GM19099 (cell line): Measurements from ENCODE around the gene RNU6-9.

Experiments
- POLR2A ChIP-seq: IDR thresholded peaks from 3 replicates; pipeline ENCODE4 v1.6.1; 2011; ENCODE audit warnings: low read depth; ENCODE audit not compliant: insufficient read length; ENCODE audit errors: extremely low read depth

The RNU6-9 gene

GRCh38 chr19:931860-932647, 38.8 kb downstream of the RNU6-9 start:
- peak; percentile 30 for TF ChIP-seq POLR2A

GRCh38 chr19:932648-933552, 39.6 kb downstream of the RNU6-9 start:
- no peak for TF ChIP-seq POLR2A

- no peak for TF ChIP-seq POLR2A
Observed at GRCh38 chr19:933553-933882, 40.2 kb downstream of the RNU6-9 start.

- no peak for TF ChIP-seq POLR2A
Observed at GRCh38 chr19:934197-934840, 41.0 kb downstream of the RNU6-9 start.

GRCh38 chr19:934865-935479, 41.7 kb downstream of the RNU6-9 start:
- TF ChIP-seq POLR2A = no peak

GRCh38 chr19:936175-936546, 42.9 kb downstream of the RNU6-9 start:
- TF ChIP-seq POLR2A = no peak

GRCh38 chr19:937259-937694, 44.0 kb downstream of the RNU6-9 start:
- TF ChIP-seq POLR2A = no peak

GRCh38 chr19:938233-938923, 45.1 kb downstream of the RNU6-9 start:
- no peak for TF ChIP-seq POLR2A

- no peak for TF ChIP-seq POLR2A
Observed at GRCh38 chr19:939439-939838, 46.2 kb downstream of the RNU6-9 start.

- no peak for TF ChIP-seq POLR2A
Observed at GRCh38 chr19:939922-940321, 46.6 kb downstream of the RNU6-9 start.

GRCh38 chr19:940591-941291, 47.5 kb downstream of the RNU6-9 start:
- no peak for TF ChIP-seq POLR2A

GRCh38 chr19:941292-942132, 48.2 kb downstream of the RNU6-9 start:
- no peak for TF ChIP-seq POLR2A

GRCh38 chr19:942133-942645, 48.9 kb downstream of the RNU6-9 start:
- no peak for TF ChIP-seq POLR2A
